HUDEP-2 (cell line): ENCODE results near the gene LRRC56.

Experiments used
- DNase-seq, 76 experiments: peaks; one replicate each; lab custom pipeline; 2025; ENCODE audit not compliant: unreplicated experiment in 76 of 76; lab: John Stamatoyannopoulos, UW

LRRC56 gene

GRCh38 chr11:537622-538430, 499 bp downstream of the LRRC56 start:
- no peak for DNase-seq

GRCh38 chr11:538431-539051, 1.2 kb downstream of the LRRC56 start:
- no peak for DNase-seq

GRCh38 chr11:539971-540481, 2.7 kb downstream of the LRRC56 start:
- DNase-seq, result no peak

- DNase-seq, result no peak
Measured at GRCh38 chr11:540583-541432, 3.5 kb downstream of the LRRC56 start.

- no peak for DNase-seq
Measured at GRCh38 chr11:541433-541885, 4.1 kb downstream of the LRRC56 start.

GRCh38 chr11:544817-545166, 7.5 kb downstream of the LRRC56 start:
- no peak for DNase-seq

GRCh38 chr11:545171-545570, 7.8 kb downstream of the LRRC56 start:
- DNase-seq, result no peak

GRCh38 chr11:548700-549603, 11.6 kb downstream of the LRRC56 start:
- no peak for DNase-seq

GRCh38 chr11:550021-550745, 12.9 kb downstream of the LRRC56 start:
- no peak for DNase-seq

GRCh38 chr11:550746-551085, 13.4 kb downstream of the LRRC56 start:
- DNase-seq, result no peak

GRCh38 chr11:551131-551530, 13.8 kb downstream of the LRRC56 start:
- no peak for DNase-seq

- DNase-seq, result no peak
Measured at GRCh38 chr11:551596-551995, 14.3 kb downstream of the LRRC56 start.

- DNase-seq, result no peak
Measured at GRCh38 chr11:553083-553987, 16.0 kb downstream of the LRRC56 start.

GRCh38 chr11:553988-554340, 16.6 kb downstream of the LRRC56 start:
- DNase-seq, result no peak

GRCh38 chr11:554428-555226, 17.3 kb downstream of the LRRC56 start:
- peak in 28 of 76 experiments; percentile 14 to 45 (median 30) for DNase-seq

GRCh38 chr11:555227-555779, 18.0 kb downstream of the LRRC56 start:
- no peak for DNase-seq

- peak in 5 of 76 experiments; percentile 12 to 30 (median 20) for DNase-seq
Measured at GRCh38 chr11:555780-556661, 18.7 kb downstream of the LRRC56 start.
